Measurements from ENCODE around the gene IGLL5. TPM values are rescaled to one million over a fixed set of nuclear protein-coding genes. Genes with fewer than 3 reads are reported as not detected.

Gene IGLL5
- total RNA-seq, 1 donor from 2014 or later: not detected

DNA sequence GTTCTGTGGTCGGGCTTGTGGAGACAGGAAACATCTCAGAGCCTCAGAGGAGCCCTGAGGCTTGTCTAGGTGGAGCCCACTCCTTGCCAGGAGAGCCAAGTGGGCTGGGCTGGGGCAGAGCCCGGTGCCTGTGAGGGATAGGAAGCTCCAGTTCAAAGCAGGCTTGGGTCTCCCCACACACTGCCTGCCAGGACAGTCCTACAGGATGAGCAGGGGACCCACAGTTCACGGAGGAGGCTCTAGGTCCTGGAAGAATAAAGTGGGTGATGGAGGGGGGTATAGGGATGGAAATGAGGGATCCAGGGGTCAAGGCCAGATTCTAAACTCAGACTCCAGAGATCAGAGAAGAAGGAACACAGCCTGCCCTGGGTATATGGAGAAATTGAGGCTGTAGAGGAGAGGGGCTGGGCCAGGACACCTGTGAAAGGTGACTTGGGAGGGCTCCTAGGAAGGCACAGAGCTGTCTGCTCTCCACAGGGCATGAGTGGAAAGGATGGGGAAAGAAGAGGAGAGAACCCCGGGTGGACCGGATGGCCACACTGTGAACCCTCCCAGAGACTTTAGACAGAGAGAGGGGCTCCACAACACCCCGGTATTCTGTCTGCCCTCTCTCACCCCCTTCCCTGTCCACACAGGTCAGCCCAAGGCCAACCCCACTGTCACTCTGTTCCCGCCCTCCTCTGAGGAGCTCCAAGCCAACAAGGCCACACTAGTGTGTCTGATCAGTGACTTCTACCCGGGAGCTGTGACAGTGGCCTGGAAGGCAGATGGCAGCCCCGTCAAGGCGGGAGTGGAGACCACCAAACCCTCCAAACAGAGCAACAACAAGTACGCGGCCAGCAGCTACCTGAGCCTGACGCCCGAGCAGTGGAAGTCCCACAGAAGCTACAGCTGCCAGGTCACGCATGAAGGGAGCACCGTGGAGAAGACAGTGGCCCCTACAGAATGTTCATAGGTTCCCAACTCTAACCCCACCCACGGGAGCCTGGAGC lies 7.4 kb downstream of the IGLL5 start:
- Histone ChIP-seq H3K9me3 (ENCODE audit: insufficient read depth, low read depth, low read length) (no peaks in the 10 kb centered on the region), H3K27ac (ENCODE audit: low read depth, low read length) (no peak overlapping the region), H3K79me2 (ENCODE audit: insufficient read depth, low read length) (no peaks in the 10 kb centered on the region), H3K4me1 (ENCODE audit: insufficient read depth, low read length) (no peaks in the 10 kb centered on the region), H3K36me3 (ENCODE audit: insufficient read depth, low read length) (no peaks in the 10 kb centered on the region), H4K20me1 (ENCODE audit: insufficient read depth, low read length) (no peaks in the 10 kb centered on the region), H3K4me3 (ENCODE audit: insufficient read depth, low read depth, low read length) (no peak overlapping the region), H2AFZ (ENCODE audit: low read depth, low read length) (no peak overlapping the region), H3K4me2 (ENCODE audit: low read length) (no peak overlapping the region), H3K9ac (ENCODE audit: low read length) (no peak overlapping the region), H3K27me3 (ENCODE audit: insufficient read depth, low read length) (peaks cover 2% of the 10 kb centered on the region)
- H3K36me3 Mint-ChIP-seq (ENCODE audit: low read depth, unreplicated experiment): no peaks in the 10 kb centered on the region
- H3K4me3 Mint-ChIP-seq (ENCODE audit: unreplicated experiment): no peak overlapping the region
- H3K27ac Mint-ChIP-seq (ENCODE audit: unreplicated experiment): no peak overlapping the region
- no peak for TF ChIP-seq EZH2 (IDR thresholded peaks at IDR 0.05; ENCODE audit: insufficient read depth, low read length)
- TF ChIP-seq CTCF (IDR thresholded peaks at IDR 0.05; ENCODE audit: insufficient read depth, low read depth, low read length): no peak
- DNase-seq (ENCODE audit: low read depth) (no peak), FAIRE-seq (no peak)
- no peaks in the 10 kb centered on the region for H3K9me3 Mint-ChIP-seq (ENCODE audit: unreplicated experiment)
- peaks cover 81% of the 10 kb centered on the region for H3K27me3 Mint-ChIP-seq (ENCODE audit: low read depth, unreplicated experiment)
- no peaks in the 10 kb centered on the region for H3K4me1 Mint-ChIP-seq (ENCODE audit: low read depth, unreplicated experiment)

GRCh38 chr22:22895776-22896445 lies 8.3 kb downstream of the IGLL5 start:
- Histone ChIP-seq H3K27ac (ENCODE audit: low read depth, low read length) (no peak overlapping the region), H2AFZ (ENCODE audit: low read depth, low read length) (no peak overlapping the region), H3K4me3 (ENCODE audit: insufficient read depth, low read depth, low read length) (no peak overlapping the region), H3K27me3 (ENCODE audit: insufficient read depth, low read length) (peaks cover 2% of the 10 kb centered on the region), H3K4me1 (ENCODE audit: insufficient read depth, low read length) (no peaks in the 10 kb centered on the region), H3K9ac (ENCODE audit: low read length) (no peak overlapping the region), H4K20me1 (ENCODE audit: insufficient read depth, low read length) (no peaks in the 10 kb centered on the region), H3K4me2 (ENCODE audit: low read length) (no peak overlapping the region), H3K36me3 (ENCODE audit: insufficient read depth, low read length) (no peaks in the 10 kb centered on the region), H3K9me3 (ENCODE audit: insufficient read depth, low read depth, low read length) (no peaks in the 10 kb centered on the region), H3K79me2 (ENCODE audit: insufficient read depth, low read length) (no peaks in the 10 kb centered on the region)
- no peak overlapping the region for H3K27ac Mint-ChIP-seq (ENCODE audit: unreplicated experiment)
- DNase-seq (ENCODE audit: low read depth) (no peak), FAIRE-seq (no peak)
- H3K4me3 Mint-ChIP-seq (ENCODE audit: unreplicated experiment): no peak overlapping the region
- H3K4me1 Mint-ChIP-seq (ENCODE audit: low read depth, unreplicated experiment): no peaks in the 10 kb centered on the region
- no peaks in the 10 kb centered on the region for H3K36me3 Mint-ChIP-seq (ENCODE audit: low read depth, unreplicated experiment)
- H3K9me3 Mint-ChIP-seq (ENCODE audit: unreplicated experiment): no peaks in the 10 kb centered on the region
- no peak for TF ChIP-seq EZH2 (IDR thresholded peaks at IDR 0.05; ENCODE audit: insufficient read depth, low read length)
- TF ChIP-seq CTCF (IDR thresholded peaks at IDR 0.05; ENCODE audit: insufficient read depth, low read depth, low read length): no peak
- peaks cover 80% of the 10 kb centered on the region for H3K27me3 Mint-ChIP-seq (ENCODE audit: low read depth, unreplicated experiment)
